ENCODE results near the gene STAT5B. TPM values are rescaled to one million over a fixed set of nuclear protein-coding genes. Genes with fewer than 3 reads are reported as not detected.
A peak's percentile ranks its signal among the peaks of the same experiment; 100 is the strongest.

The STAT5B gene
- total and polyA plus RNA-seq, 9 of the 15 experiments (the other 6 are each of a cell fraction or from before 2014, with no cell fraction given) = 20.8 to 176 (median 92.4) TPM

- Histone ChIP-seq H3K27ac (ENCODE audit: extremely low read depth, low read depth, low read length) (no peak overlapping the region), H3K27me3 (ENCODE audit: control insufficient read depth in 2 of 2, insufficient read depth in 2 of 2, low read length in 2 of 2) (no peaks in the 10 kb centered on the region), H3K4me1 (replicated peaks in 1 of 2; ENCODE audit: control insufficient read depth in 2 of 2, insufficient read depth in 2 of 2, low read length in 2 of 2) (peaks cover 7 to 32% of the 10 kb centered on the region in 2 experiments; a peak in 3 of 5 replicates), H3K4me2 (ENCODE audit: insufficient read depth, low read length) (no peak overlapping the region), H3K9me3 (replicated peaks; ENCODE audit: control insufficient read depth, insufficient read depth, low read depth, low read length) (no peaks in the 10 kb centered on the region), H3K4me3 (no peak overlapping the region), H3K9ac (ENCODE audit: insufficient read depth in 1 of 2, low read depth in 2 of 2, low read length in 2 of 2) (peak overlapping the region in 1 of 2 experiments; percentile 11; a peak in 2 of 4 replicates), H3K9me1 (ENCODE audit: control insufficient read depth, insufficient read depth, low read length) (peaks cover 4% of the 10 kb centered on the region), H3K36me3 (ENCODE audit: control insufficient read depth, insufficient read depth, low read length) (no peaks in the 10 kb centered on the region), H2AFZ (ENCODE audit: low read depth, low read length) (no peak overlapping the region), H3K79me2 (ENCODE audit: control insufficient read depth, insufficient read depth, low read length) (no peaks in the 10 kb centered on the region), H4K20me1 (replicated peaks; ENCODE audit: control insufficient read depth, insufficient read depth, low read length) (no peaks in the 10 kb centered on the region; the same call in 1 of the 2 replicates)
- intact Hi-C loops (cut with micrococcal nuclease) = no loop called here
- CTCF ChIA-PET (ENCODE audit: low intra/inter-chr PET ratio) = no interaction called here
- in situ Hi-C loops (cut with MboI) = no loop called here
- no TSS peak for BruUV-seq (replicated peaks)
- DNase-seq (ENCODE audit: extremely low read depth in 1 of 4, low spot score in 3 of 4) = no peak
- POLR2A ChIA-PET = interaction anchor here (1.0 kb wide), 1 partner anchor 9 kb away, joined by 3 read pairs; no protein-coding TSS in a partner anchor
- TF ChIP-seq ATF6 (CRISPR knock-in tag; IDR thresholded peaks at IDR 0.05) (no peak), MAFK (IDR thresholded peaks at IDR 0.05; ENCODE audit: low read length) (no peak), ETV1 (tag; conservative IDR thresholded peaks at IDR 0.05; ENCODE audit: low read depth) (no peak), MECOM (CRISPR knock-in tag; IDR thresholded peaks at IDR 0.05) (no peak), NR3C1 (CRISPR knock-in tag; IDR thresholded peaks at IDR 0.05) (no peak), IFI16 (CRISPR knock-in tag; IDR thresholded peaks at IDR 0.05) (no peak), CREB1 (IDR thresholded peaks at IDR 0.05) (no peak), CREB1 (CRISPR knock-in tag; IDR thresholded peaks at IDR 0.05) (no peak), ZNF444 (CRISPR knock-in tag; IDR thresholded peaks at IDR 0.05) (no peak)
- 54% methylated on average over 12 of the region's 14 CpGs for WGBS (ENCODE audit: insufficient coverage, low coverage, missing lambda C conversion rate)
- ATAC-seq = no peak
- no peak for FAIRE-seq
These were observed 116.2 kb downstream of the STAT5B start for GRCh38 chr17:42159796-42160530.

Measured in K562 (cell line).